CD14-positive monocyte (primary cell): ENCODE measurements around the gene TMEM273. TPM values are rescaled to one million over a fixed set of nuclear protein-coding genes. Genes with fewer than 3 reads are reported as not detected.
A peak's percentile ranks its signal among the peaks of the same experiment; 100 is the strongest.

Source experiments
- DNase-seq, 3 donors: peaks; one replicate each; pipeline ENCODE4 v3.0.0-alpha.2; 2011 to 2022
- H2AFZ ChIP-seq: 2 replicates; pipeline ENCODE4 v1.6.0; 2012; ENCODE audit warnings: mild to moderate bottlenecking, low read depth, low read length, inconsistent platforms; ENCODE audit not compliant: insufficient read depth, poor library complexity, severe bottlenecking
- H3K27ac ChIP-seq, 2 donors: 1 replicate in 1 of 2; 2 replicates in 1 of 2; pipeline ENCODE4 v1.5.1; 2012 to 2013; ENCODE audit warnings: low read length in 2 of 2, control low read depth in 1 of 2, inconsistent platforms in 1 of 2, low read depth in 1 of 2, mild to moderate bottlenecking in 1 of 2
- H3K27me3 ChIP-seq, 2 donors: one replicate each; pipeline versions ENCODE4 v1.6.0 to v1.6.1; 2011 to 2013; ENCODE audit warnings: low read length in 2 of 2; ENCODE audit not compliant: control insufficient read depth in 2 of 2, insufficient read depth in 2 of 2
- H3K36me3 ChIP-seq, 2 donors: replicated peaks in 1 of 2; 1 replicate in 1 of 2; 2 replicates in 1 of 2; pipeline versions ENCODE4 v1.5.1 to v1.6.1; 2012 to 2013; ENCODE audit warnings: low read length in 2 of 2, control low read depth in 1 of 2, inconsistent platforms in 1 of 2, mild to moderate bottlenecking in 1 of 2; ENCODE audit not compliant: insufficient read depth in 2 of 2, control insufficient read depth in 1 of 2
- H3K4me1 ChIP-seq, 2 donors: 1 replicate in 1 of 2; 2 replicates in 1 of 2; pipeline versions ENCODE4 v1.5.1 to v1.6.1; 2012 to 2013; ENCODE audit warnings: low read length in 2 of 2, control low read depth in 1 of 2, inconsistent platforms in 1 of 2, mild to moderate bottlenecking in 1 of 2, moderate library complexity in 1 of 2; ENCODE audit not compliant: insufficient read depth in 2 of 2, control insufficient read depth in 1 of 2
- H3K4me2 ChIP-seq: replicated peaks from 2 replicates; pipeline ENCODE3; 2012; ENCODE audit warnings: low read length, moderate library complexity, mild to moderate bottlenecking; ENCODE audit not compliant: poor library complexity, severe bottlenecking; ENCODE audit errors: extremely low read depth
- H3K4me3 ChIP-seq, 3 experiments: fragments of 200-600 bp in 1 of 3; sonication (generic) in 1 of 3; replicated peaks in 1 of 3; 1 replicate in 2 of 3; 2 replicates in 1 of 3; pipeline ENCODE4 v1.5.1; 2011 to 2013; ENCODE audit warnings: low read length in 3 of 3, mild to moderate bottlenecking in 3 of 3, control low read depth in 2 of 3, low read depth in 2 of 3, inconsistent platforms in 1 of 3, moderate library complexity in 1 of 3
- H3K79me2 ChIP-seq: 2 replicates; pipeline ENCODE4 v1.6.0; 2012; ENCODE audit warnings: mild to moderate bottlenecking, control low read depth, inconsistent platforms, low read length, moderate library complexity; ENCODE audit not compliant: insufficient read depth
- H3K9ac ChIP-seq: 2 replicates; pipeline ENCODE4 v1.6.0; 2017; ENCODE audit warnings: low read length, mild to moderate bottlenecking; ENCODE audit not compliant: insufficient read depth, poor library complexity, severe bottlenecking
- H3K9me3 ChIP-seq, 2 donors: replicated peaks in 1 of 2; 1 replicate in 1 of 2; 2 replicates in 1 of 2; pipeline versions ENCODE4 v1.5.1 to v1.6.1; 2012 to 2013; ENCODE audit warnings: low read length in 2 of 2, control low read depth in 1 of 2; ENCODE audit not compliant: control insufficient read depth in 1 of 2, insufficient read depth in 1 of 2
- H4K20me1 ChIP-seq: 2 replicates; pipeline ENCODE4 v1.6.0; 2012; ENCODE audit warnings: mild to moderate bottlenecking, low read length, control low read depth, moderate library complexity; ENCODE audit not compliant: insufficient read depth
- H3K27ac Mint-ChIP-seq, 7 donors: one replicate each; pipeline ENCODE4 v1.8.0; 2020; ENCODE audit warnings: mild to moderate bottlenecking in 7 of 7, mixed read lengths in 7 of 7, moderate library complexity in 6 of 7, inconsistent platforms in 2 of 7
- H3K27me3 Mint-ChIP-seq, 3 donors: one replicate each; pipeline ENCODE4 v1.8.0; 2021 to 2022; ENCODE audit warnings: low read depth in 3 of 3, mild to moderate bottlenecking in 3 of 3, mixed read lengths in 3 of 3, moderate library complexity in 3 of 3, inconsistent platforms in 1 of 3
- H3K36me3 Mint-ChIP-seq, 2 donors: one replicate each; pipeline ENCODE4 v1.8.0; 2020; ENCODE audit warnings: mixed read lengths in 2 of 2, inconsistent platforms in 1 of 2, mild to moderate bottlenecking in 1 of 2
- H3K4me1 Mint-ChIP-seq: one replicate; pipeline ENCODE4 v1.8.0; 2020; ENCODE audit warnings: mild to moderate bottlenecking, mixed read lengths
- H3K4me3 Mint-ChIP-seq, 2 donors: one replicate each; pipeline ENCODE4 v1.8.0; 2020; ENCODE audit warnings: mild to moderate bottlenecking in 2 of 2, mixed read lengths in 2 of 2, moderate library complexity in 1 of 2
- H3K9me3 Mint-ChIP-seq, 7 donors: one replicate each; pipeline ENCODE4 v1.8.0; 2020 to 2022; ENCODE audit warnings: mixed read lengths in 7 of 7, mild to moderate bottlenecking in 6 of 7, moderate library complexity in 6 of 7, inconsistent platforms in 2 of 7
- CTCF ChIP-seq: fragments of 200-600 bp; IDR thresholded peaks from one replicate; pipeline ENCODE4 v1.8.0; 2022; ENCODE audit warnings: antibody characterized with exemption, mild to moderate bottlenecking
- WGBS: methylation state at CpG from one replicate; pipeline ENCODE4 v1.1.5; 2013; ENCODE audit warnings: missing lambda C conversion rate; ENCODE audit not compliant: insufficient coverage; 5-methylcytosine and 5-hydroxymethylcytosine counted together
- intact Hi-C, 2 donors: fragments of 100-400 bp; cut with micrococcal nuclease; formaldehyde crosslinking; loops; one replicate each; pipeline versions ENCODE4 v1.15.0 to v1.15.1; 2023
- polyA plus RNA-seq, 3 donors: library from polyadenylated mRNA; depleted of rRNA in 1 of 3; unstranded in 2 of 3; stranded (reverse) in 1 of 3; fragments of 300-500 nt in 2 of 3; fragments of >200 nt in 1 of 3; fragmentation: Illumina TruSeq in 2 of 3; gene quantifications; 1 replicate in 2 of 3; 2 replicates in 1 of 3; pipeline ENCODE4 v1.2.3, GENCODE V29; 2012 to 2021

The TMEM273 gene
- polyA plus RNA-seq, 3 donors: 6.7 to 7.9 (median 6.9) TPM

GRCh38 chr10:49154641-49155040 lies 33.5 kb downstream of the TMEM273 start:
- H3K9me3 Mint-ChIP-seq: peaks cover 0 to 3% (median 0%) of the 10 kb centered on the region in 7 donors
- peak overlapping the region in 1 of 7 donors; percentile 31 for H3K27ac Mint-ChIP-seq
- 100% methylated on average over 2 of the region's 6 CpGs for WGBS

GRCh38 chr10:49153971-49154370 lies 34.2 kb downstream of the TMEM273 start:
- Histone ChIP-seq H2AFZ (no peak overlapping the region), H3K79me2 (no peaks in the 10 kb centered on the region), H3K9ac (no peak overlapping the region), H3K27me3 (no peaks in the 10 kb centered on the region), H3K4me2 (no peak overlapping the region), H3K27ac (no peak overlapping the region), H3K4me1 (no peaks in the 10 kb centered on the region), H3K9me3 (no peaks in the 10 kb centered on the region), H3K4me3 (no peak overlapping the region), H4K20me1 (no peaks in the 10 kb centered on the region), H3K36me3 (no peaks in the 10 kb centered on the region)
- DNase-seq: no peak
- TF ChIP-seq CTCF: no peak
- H3K27me3 Mint-ChIP-seq: peaks cover 3 to 6% (median 4%) of the 10 kb centered on the region in 3 donors
- intact Hi-C loops: no loop called here
- no peak overlapping the region for H3K27ac Mint-ChIP-seq
- peaks cover 4% of the 10 kb centered on the region for H3K4me1 Mint-ChIP-seq
- no peaks in the 10 kb centered on the region for H3K36me3 Mint-ChIP-seq
- peaks cover 0 to 3% (median 0%) of the 10 kb centered on the region in 7 donors for H3K9me3 Mint-ChIP-seq
- no CpG with 5 or more reads among the region's 1 CpG for WGBS
- H3K4me3 Mint-ChIP-seq: no peak overlapping the region

More at GRCh38 chr10:49154641-49155040, 33.5 kb downstream of the TMEM273 start:
- Histone ChIP-seq H3K4me2 (no peak overlapping the region), H3K4me3 (no peak overlapping the region), H4K20me1 (no peaks in the 10 kb centered on the region), H3K27me3 (no peaks in the 10 kb centered on the region), H3K36me3 (no peaks in the 10 kb centered on the region), H3K27ac (no peak overlapping the region), H3K79me2 (no peaks in the 10 kb centered on the region), H3K9ac (no peak overlapping the region), H3K4me1 (no peaks in the 10 kb centered on the region), H2AFZ (no peak overlapping the region), H3K9me3 (no peaks in the 10 kb centered on the region)
- no peak overlapping the region for H3K4me3 Mint-ChIP-seq
- no peak for DNase-seq
- H3K36me3 Mint-ChIP-seq: no peaks in the 10 kb centered on the region
- H3K27me3 Mint-ChIP-seq: peaks cover 3 to 9% (median 4%) of the 10 kb centered on the region in 3 donors
- intact Hi-C loops: no loop called here
- TF ChIP-seq CTCF: no peak
- H3K4me1 Mint-ChIP-seq: peaks cover 4% of the 10 kb centered on the region
